ENCODE measurements around the gene SPEG.

The SPEG gene

GRCh38 chr2:219473511-219473910 is 38.9 kb downstream of the SPEG start:
- no peak for DNase-seq (ENCODE audit: extremely low spot score, insufficient read length, low read depth)
- no peak for FAIRE-seq

GRCh38 chr2:219474285-219475060 is 39.8 kb downstream of the SPEG start:
- no peak for DNase-seq (ENCODE audit: extremely low spot score, insufficient read length, low read depth)
- FAIRE-seq, result no peak

DNA sequence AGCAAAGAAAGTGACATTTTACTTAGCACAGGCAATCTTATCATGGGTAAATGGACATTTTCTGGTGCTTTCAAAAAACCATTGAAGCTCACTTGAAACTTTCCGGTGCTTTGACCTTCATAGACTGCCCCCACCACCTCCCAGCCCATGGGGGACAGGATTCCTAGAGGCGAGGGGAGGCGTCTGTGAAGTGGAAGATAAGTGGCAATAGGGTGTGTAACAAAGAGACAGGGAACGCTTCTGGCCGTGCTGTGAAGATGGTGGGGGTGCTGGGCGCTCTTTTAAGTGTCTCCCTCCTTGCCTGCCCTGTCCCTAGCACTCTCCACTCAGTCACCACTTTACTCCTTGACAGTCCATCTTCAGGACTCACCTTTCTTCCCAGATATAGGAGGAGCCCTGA is 40.6 kb downstream of the SPEG start:
- no peak for FAIRE-seq
- DNase-seq (ENCODE audit: extremely low spot score, insufficient read length, low read depth), result no peak

GRCh38 chr2:219475697-219476651 is 41.3 kb downstream of the SPEG start:
- FAIRE-seq (no peak), DNase-seq (ENCODE audit: extremely low spot score, insufficient read length, low read depth) (no peak)

GRCh38 chr2:219476652-219477151 is 42.1 kb downstream of the SPEG start:
- no peak for FAIRE-seq
- DNase-seq (ENCODE audit: extremely low spot score, insufficient read length, low read depth), result no peak

DNA sequence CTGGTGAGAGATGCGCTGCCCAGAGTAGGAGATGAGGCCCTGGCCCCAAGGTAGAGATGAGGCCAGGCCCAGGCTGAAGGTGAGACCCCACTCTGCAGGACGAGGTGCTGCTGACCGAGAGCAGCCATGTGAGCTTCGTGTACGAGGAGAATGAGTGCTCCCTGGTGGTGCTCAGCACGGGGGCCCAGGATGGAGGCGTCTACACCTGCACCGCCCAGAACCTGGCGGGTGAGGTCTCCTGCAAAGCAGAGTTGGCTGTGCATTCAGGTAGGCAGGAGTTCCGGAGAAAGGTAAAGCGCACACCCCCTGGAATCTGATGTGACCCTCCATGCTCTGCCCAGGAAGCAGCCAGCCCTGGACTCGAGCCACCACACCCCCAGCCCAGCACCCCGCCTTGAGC is 42.5 kb downstream of the SPEG start:
- FAIRE-seq (no peak), DNase-seq (ENCODE audit: extremely low spot score, insufficient read length, low read depth) (no peak)

- DNase-seq (ENCODE audit: extremely low spot score, insufficient read length, low read depth) (no peak), FAIRE-seq (no peak)
Measured at GRCh38 chr2:219477815-219478214, 43.2 kb downstream of the SPEG start.

- no peak for DNase-seq (ENCODE audit: extremely low spot score, insufficient read length, low read depth)
- no peak for FAIRE-seq
Measured at GRCh38 chr2:219478916-219479315, 44.3 kb downstream of the SPEG start.

GRCh38 chr2:219480004-219480403 is 45.4 kb downstream of the SPEG start:
- no peak for DNase-seq (ENCODE audit: extremely low spot score, insufficient read length, low read depth)
- FAIRE-seq, result no peak

DNA sequence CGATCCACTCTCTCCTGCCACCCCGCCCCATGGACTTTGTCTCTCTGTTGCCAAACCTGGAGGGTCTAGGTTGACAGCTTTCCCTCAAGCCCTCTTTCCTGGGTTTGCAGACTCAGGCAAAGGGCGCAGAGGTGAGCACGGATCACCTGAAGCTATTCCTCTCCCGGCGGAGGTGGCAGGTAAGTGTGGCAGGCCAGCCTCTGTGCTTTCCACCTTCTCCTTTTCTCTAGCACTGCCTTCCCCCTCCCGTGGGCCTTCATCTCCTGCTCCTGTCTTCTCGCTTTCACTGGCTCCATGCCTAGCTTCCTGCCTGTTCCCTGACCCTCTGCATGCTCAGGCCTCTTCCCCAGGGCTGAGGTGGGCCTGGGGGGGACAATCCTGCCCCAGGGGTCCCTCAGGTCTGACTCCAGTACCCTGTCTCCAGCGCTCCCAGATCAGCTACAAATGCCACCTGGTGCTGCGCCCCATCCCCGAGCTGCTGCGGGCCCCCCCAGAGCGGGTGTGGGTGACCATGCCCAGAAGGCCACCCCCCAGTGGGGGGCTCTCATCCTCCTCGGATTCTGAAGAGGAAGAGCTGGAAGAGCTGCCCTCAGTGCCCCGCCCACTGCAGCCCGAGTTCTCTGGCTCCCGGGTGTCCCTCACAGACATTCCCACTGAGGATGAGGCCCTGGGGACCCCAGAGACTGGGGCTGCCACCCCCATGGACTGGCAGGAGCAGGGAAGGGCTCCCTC is 48.2 kb downstream of the SPEG start:
- FAIRE-seq (no peak), DNase-seq (ENCODE audit: extremely low spot score, insufficient read length, low read depth) (no peak)

DNA sequence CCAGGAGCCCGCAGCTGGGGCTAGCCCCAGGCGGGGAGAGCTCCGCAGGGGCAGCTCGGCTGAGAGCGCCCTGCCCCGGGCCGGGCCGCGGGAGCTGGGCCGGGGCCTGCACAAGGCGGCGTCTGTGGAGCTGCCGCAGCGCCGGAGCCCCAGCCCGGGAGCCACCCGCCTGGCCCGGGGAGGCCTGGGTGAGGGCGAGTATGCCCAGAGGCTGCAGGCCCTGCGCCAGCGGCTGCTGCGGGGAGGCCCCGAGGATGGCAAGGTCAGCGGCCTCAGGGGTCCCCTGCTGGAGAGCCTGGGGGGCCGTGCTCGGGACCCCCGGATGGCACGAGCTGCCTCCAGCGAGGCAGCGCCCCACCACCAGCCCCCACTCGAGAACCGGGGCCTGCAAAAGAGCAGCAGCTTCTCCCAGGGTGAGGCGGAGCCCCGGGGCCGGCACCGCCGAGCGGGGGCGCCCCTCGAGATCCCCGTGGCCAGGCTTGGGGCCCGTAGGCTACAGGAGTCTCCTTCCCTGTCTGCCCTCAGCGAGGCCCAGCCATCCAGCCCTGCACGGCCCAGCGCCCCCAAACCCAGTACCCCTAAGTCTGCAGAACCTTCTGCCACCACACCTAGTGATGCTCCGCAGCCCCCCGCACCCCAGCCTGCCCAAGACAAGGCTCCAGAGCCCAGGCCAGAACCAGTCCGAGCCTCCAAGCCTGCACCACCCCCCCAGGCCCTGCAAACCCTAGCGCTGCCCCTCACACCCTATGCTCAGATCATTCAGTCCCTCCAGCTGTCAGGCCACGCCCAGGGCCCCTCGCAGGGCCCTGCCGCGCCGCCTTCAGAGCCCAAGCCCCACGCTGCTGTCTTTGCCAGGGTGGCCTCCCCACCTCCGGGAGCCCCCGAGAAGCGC is 49.1 kb downstream of the SPEG start:
- DNase-seq (ENCODE audit: extremely low spot score, insufficient read length, low read depth) (no peak), FAIRE-seq (no peak)

GRCh38 chr2:219484343-219485200 is 49.9 kb downstream of the SPEG start:
- DNase-seq (ENCODE audit: extremely low spot score, insufficient read length, low read depth) (no peak), FAIRE-seq (no peak)

DNA sequence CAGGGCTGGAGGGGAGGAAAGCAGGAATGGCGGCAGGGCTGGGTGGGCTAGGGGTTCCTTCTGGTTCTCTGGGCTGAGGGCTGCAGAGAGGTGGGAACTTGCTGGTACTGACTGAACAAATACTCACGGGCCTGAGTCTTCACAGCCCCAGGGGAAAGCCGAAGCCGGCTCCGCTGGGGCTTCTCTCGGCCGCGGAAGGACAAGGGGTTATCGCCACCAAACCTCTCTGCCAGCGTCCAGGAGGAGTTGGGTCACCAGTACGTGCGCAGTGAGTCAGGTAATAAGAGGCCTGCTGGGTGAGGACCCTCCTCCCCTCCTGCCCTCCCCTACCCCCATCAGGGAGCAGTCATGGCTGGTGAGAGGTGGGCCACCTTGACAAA is 50.5 kb downstream of the SPEG start:
- FAIRE-seq (no peak), DNase-seq (ENCODE audit: extremely low spot score, insufficient read length, low read depth) (no peak)

GRCh38 chr2:219486380-219486959 is 51.8 kb downstream of the SPEG start:
- FAIRE-seq, result no peak
- no peak for DNase-seq (ENCODE audit: extremely low spot score, insufficient read length, low read depth)

DNA sequence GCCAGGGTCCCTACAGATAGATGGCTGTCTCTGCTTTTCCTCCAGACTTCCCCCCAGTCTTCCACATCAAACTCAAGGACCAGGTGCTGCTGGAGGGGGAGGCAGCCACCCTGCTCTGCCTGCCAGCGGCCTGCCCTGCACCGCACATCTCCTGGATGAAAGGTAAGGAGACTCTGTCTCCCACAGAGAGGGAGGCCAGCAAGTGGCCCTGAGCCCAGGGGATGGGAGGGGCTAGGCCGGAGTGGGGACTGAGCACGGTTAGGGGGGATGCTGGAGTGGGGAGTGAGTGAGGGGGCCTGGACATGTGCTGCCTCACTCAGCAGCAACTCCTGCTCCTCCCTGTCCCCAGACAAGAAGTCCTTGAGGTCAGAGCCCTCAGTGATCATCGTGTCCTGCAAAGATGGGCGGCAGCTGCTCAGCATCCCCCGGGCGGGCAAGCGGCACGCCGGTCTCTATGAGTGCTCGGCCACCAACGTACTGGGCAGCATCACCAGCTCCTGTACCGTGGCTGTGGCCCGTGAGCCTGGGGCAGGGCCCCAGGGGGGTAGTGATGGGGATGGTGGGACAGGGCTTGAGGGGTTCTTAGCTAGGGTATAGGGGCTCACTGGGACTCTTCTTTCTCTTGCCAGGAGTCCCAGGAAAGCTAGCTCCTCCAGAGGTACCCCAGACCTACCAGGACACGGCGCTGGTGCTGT is 53.7 kb downstream of the SPEG start:
- no peak for DNase-seq (ENCODE audit: extremely low spot score, insufficient read length, low read depth)
- FAIRE-seq, result no peak

GRCh38 chr2:219488844-219489194 is 54.2 kb downstream of the SPEG start:
- FAIRE-seq (no peak), DNase-seq (ENCODE audit: extremely low spot score, insufficient read length, low read depth) (no peak)

- no peak for FAIRE-seq
- no peak for DNase-seq (ENCODE audit: extremely low spot score, insufficient read length, low read depth)
Measured at GRCh38 chr2:219489315-219489714, 54.7 kb downstream of the SPEG start.

- FAIRE-seq, result no peak
- DNase-seq (ENCODE audit: extremely low spot score, insufficient read length, low read depth), result no peak
Measured at GRCh38 chr2:219490186-219490585, 55.5 kb downstream of the SPEG start.
